Caco-2 (cell line): Measurements from ENCODE around the gene ELOVL1. TPM values are rescaled to one million over a fixed set of nuclear protein-coding genes. Genes with fewer than 3 reads are reported as not detected.
A peak's percentile ranks its signal among the peaks of the same experiment; 100 is the strongest.

Experiments
- BruUV-seq: library from RNA; stranded (reverse); fragments of 400-500 nt; replicated peaks from 2 replicates; lab custom pipeline; 2021; lab: Mats Ljungman, UMichigan
- CTCF ChIA-PET: fragments of 300-600 bp; sonication (Branson Sonifier 250); formaldehyde crosslinking; loops from one replicate; lab custom pipeline; 2022; ENCODE audit warnings: antibody characterized with exemption; lab: Charles Lee
- POLR2A ChIA-PET: fragments of 300-600 bp; sonication (Branson Sonifier 250); formaldehyde crosslinking; loops from one replicate; lab custom pipeline; 2022; ENCODE audit warnings: antibody characterized with exemption; lab: Charles Lee
- DNase-seq, 2 experiments: peaks; one replicate each; pipeline versions ENCODE4 v3.0.0 to v3.0.0-alpha.2; 2020 to 2022
- H3K27me3 ChIP-seq: replicated peaks from 2 replicates; pipeline ENCODE4 v1.6.0; 2011; ENCODE audit warnings: low read length; ENCODE audit not compliant: control insufficient read depth, insufficient read depth
- H3K36me3 ChIP-seq: 2 replicates; pipeline ENCODE4 v1.5.1; 2011; ENCODE audit warnings: low read length; ENCODE audit not compliant: control insufficient read depth, insufficient read depth
- H3K4me1 ChIP-seq: fragments of 250-450 bp; sonication (Bioruptor Pico); 2 replicates; pipeline ENCODE4 v1.5.1; 2020; ENCODE audit warnings: mild to moderate bottlenecking
- H3K4me3 ChIP-seq: 2 replicates; pipeline ENCODE4 v1.5.1; 2011; ENCODE audit warnings: low read depth, mild to moderate bottlenecking, control low read depth, low read length
- H3K9me3 ChIP-seq: fragments of 250-450 bp; sonication (Bioruptor Pico); 2 replicates; pipeline ENCODE4 v1.5.1; 2020; ENCODE audit warnings: mild to moderate bottlenecking, moderate library complexity
- H3K27ac Mint-ChIP-seq: one replicate; pipeline ENCODE4 v1.8.0; 2022; ENCODE audit warnings: mixed read lengths; ENCODE audit not compliant: unreplicated experiment
- H3K27me3 Mint-ChIP-seq: one replicate; pipeline ENCODE4 v1.8.0; 2022; ENCODE audit warnings: mixed read lengths; ENCODE audit not compliant: insufficient read depth, unreplicated experiment
- H3K36me3 Mint-ChIP-seq: one replicate; pipeline ENCODE4 v1.8.0; 2022; ENCODE audit warnings: mild to moderate bottlenecking, mixed read lengths; ENCODE audit not compliant: insufficient read depth, unreplicated experiment
- H3K4me1 Mint-ChIP-seq: one replicate; pipeline ENCODE4 v1.8.0; 2022; ENCODE audit warnings: low read depth, mixed read lengths; ENCODE audit not compliant: unreplicated experiment
- H3K4me3 Mint-ChIP-seq: one replicate; pipeline ENCODE4 v1.8.0; 2022; ENCODE audit warnings: mild to moderate bottlenecking, moderate library complexity, mixed read lengths; ENCODE audit not compliant: unreplicated experiment
- H3K9me3 Mint-ChIP-seq: one replicate; pipeline ENCODE4 v1.8.0; 2022; ENCODE audit warnings: mixed read lengths; ENCODE audit not compliant: unreplicated experiment
- CTCF ChIP-seq, 2 experiments: fragments of 200-600 bp in 1 of 2; IDR thresholded peaks; 1 replicate in 1 of 2; 2 replicates in 1 of 2; pipeline versions ENCODE4 v1.5.1 to v1.8.0; 2011 to 2022; ENCODE audit warnings: antibody characterized with exemption in 1 of 2, control low read depth in 1 of 2, inconsistent platforms in 1 of 2, low read depth in 1 of 2, low read length in 1 of 2, mild to moderate bottlenecking in 1 of 2, moderate library complexity in 1 of 2; ENCODE audit not compliant: insufficient read depth in 1 of 2, severe bottlenecking in 1 of 2, unreplicated experiment in 1 of 2
- intact Hi-C: fragments of 100-400 bp; cut with micrococcal nuclease; formaldehyde crosslinking; loops from one replicate; pipeline ENCODE4 v1.10.0; 2022; ENCODE audit not compliant: unreplicated experiment
- total RNA-seq: library from RNA; stranded (reverse); gene quantifications from 2 replicates; pipeline ENCODE4 v1.2.3, GENCODE V29; 2022

The ELOVL1 gene
- total RNA-seq, 1 experiment from 2014 or later, result 66.8 TPM

- peak within 1 kb of the TSS; percentile 59 for H3K4me3 ChIP-seq
- H3K27me3 ChIP-seq, result no peaks in the 10 kb centered on the region
- peaks cover 15% of the 10 kb centered on the region for H3K4me1 Mint-ChIP-seq
- peak within 1 kb of the TSS; percentile 95 for H3K27ac Mint-ChIP-seq
- no peaks in the 10 kb centered on the region for H3K36me3 ChIP-seq
- intact Hi-C loops, result loop anchor here (1.0 kb wide), 1 partner anchor 21 kb away; the partner anchor contains the start of gene ELOVL1
- H3K36me3 Mint-ChIP-seq, result peaks cover 32% of the 10 kb centered on the region
- H3K9me3 Mint-ChIP-seq, result no peaks in the 10 kb centered on the region
- no peak for TF ChIP-seq CTCF (IDR thresholded peaks at IDR 0.05; ENCODE audit: insufficient read depth in 1 of 2, low read depth in 1 of 2, low read length in 1 of 2, severe bottlenecking in 1 of 2, unreplicated experiment in 1 of 2)
- no peaks in the 10 kb centered on the region for H3K9me3 ChIP-seq
- ChIA-PET POLR2A (interaction anchor here (0.6 to 1.8 kb wide), 5 partner anchors 22 to 104 kb away, joined by 3 to 15 read pairs (median 6); partner anchors contain the start of genes C1orf210, CDC20 and ELOVL1), CTCF (interaction anchor here (0.6 to 1.1 kb wide), 5 partner anchors 22 to 154 kb away, joined by 3 read pairs; partner anchors contain the start of genes C1orf210, CDC20 and ELOVL1)
- H3K4me1 ChIP-seq, result no peaks in the 10 kb centered on the region
- BruUV-seq, result no TSS peak
- peak within 1 kb of the TSS; percentile 88 for H3K4me3 Mint-ChIP-seq
- peak; percentile 96 for DNase-seq
- H3K27me3 Mint-ChIP-seq, result no peaks in the 10 kb centered on the region
Measured at GRCh38 chr1:43389326-43390313, 21.8 kb upstream of the ELOVL1 start, which contains the start of the genes MED8 and SZT2. Gene MED8, minus strand, starts transcription at chr1:43389800. Its CDS starts 36 bp downstream, at chr1:43389764. Gene SZT2, plus strand, starts transcription at chr1:43389899. Its CDS starts 70 bp downstream, at chr1:43389969.

GRCh38 chr1:43388613-43389012 lies 20.8 kb upstream of the ELOVL1 start:
- peak overlapping the region; percentile 88 for H3K4me3 Mint-ChIP-seq
- Histone ChIP-seq H3K4me1 (no peaks in the 10 kb centered on the region), H3K27me3 (no peaks in the 10 kb centered on the region), H3K9me3 (no peaks in the 10 kb centered on the region), H3K36me3 (no peaks in the 10 kb centered on the region), H3K4me3 (peak overlapping the region; percentile 59)
- POLR2A ChIA-PET, result interaction anchor here (1.3 to 1.8 kb wide), 2 partner anchors 21 to 30 kb away, joined by 10 to 15 read pairs; partner anchors contain the start of genes CDC20 and ELOVL1
- H3K9me3 Mint-ChIP-seq, result no peaks in the 10 kb centered on the region
- DNase-seq, result no peak
- TF ChIP-seq CTCF (IDR thresholded peaks at IDR 0.05; ENCODE audit: insufficient read depth in 1 of 2, low read depth in 1 of 2, low read length in 1 of 2, severe bottlenecking in 1 of 2, unreplicated experiment in 1 of 2), result no peak
- H3K36me3 Mint-ChIP-seq, result peaks cover 34% of the 10 kb centered on the region
- H3K4me1 Mint-ChIP-seq, result peaks cover 15% of the 10 kb centered on the region
- H3K27ac Mint-ChIP-seq, result peak overlapping the region; percentile 95
- intact Hi-C loops, result loop anchor here (1.0 kb wide), 1 partner anchor 20 kb away; the partner anchor contains the start of gene ELOVL1
- no peaks in the 10 kb centered on the region for H3K27me3 Mint-ChIP-seq
- CTCF ChIA-PET, result interaction anchor here (0.9 kb wide), 1 partner anchor 30 kb away, joined by 3 read pairs; the partner anchor contains the start of gene CDC20
- BruUV-seq, result no TSS peak
